ENCODE measurements around the gene MAP2. TPM values are rescaled to one million over a fixed set of nuclear protein-coding genes. Genes with fewer than 3 reads are reported as not detected.

Gene MAP2
- total RNA-seq, 1 experiment from 2014 or later: 40.2 TPM

DNA sequence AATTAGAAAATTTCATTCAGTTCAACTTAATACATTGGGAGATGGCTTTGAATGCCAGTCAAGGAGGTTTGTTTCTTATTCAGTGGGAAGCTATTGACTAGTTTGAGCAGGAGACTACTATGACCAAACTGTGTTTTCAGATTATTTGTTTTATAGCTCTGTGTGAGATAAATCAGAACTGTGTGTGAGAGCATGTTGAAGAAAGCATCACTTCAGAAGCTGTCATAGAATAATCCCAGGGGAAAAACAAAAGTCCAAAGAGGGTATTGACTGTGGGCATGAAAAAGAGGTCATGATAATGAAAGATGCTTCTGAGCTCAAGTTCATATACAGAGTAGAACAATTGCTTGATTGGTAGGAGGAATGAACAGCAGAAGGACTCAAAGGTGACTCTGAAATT is 160.6 kb downstream of the MAP2 start:
- TF ChIP-seq, protein P1, sequence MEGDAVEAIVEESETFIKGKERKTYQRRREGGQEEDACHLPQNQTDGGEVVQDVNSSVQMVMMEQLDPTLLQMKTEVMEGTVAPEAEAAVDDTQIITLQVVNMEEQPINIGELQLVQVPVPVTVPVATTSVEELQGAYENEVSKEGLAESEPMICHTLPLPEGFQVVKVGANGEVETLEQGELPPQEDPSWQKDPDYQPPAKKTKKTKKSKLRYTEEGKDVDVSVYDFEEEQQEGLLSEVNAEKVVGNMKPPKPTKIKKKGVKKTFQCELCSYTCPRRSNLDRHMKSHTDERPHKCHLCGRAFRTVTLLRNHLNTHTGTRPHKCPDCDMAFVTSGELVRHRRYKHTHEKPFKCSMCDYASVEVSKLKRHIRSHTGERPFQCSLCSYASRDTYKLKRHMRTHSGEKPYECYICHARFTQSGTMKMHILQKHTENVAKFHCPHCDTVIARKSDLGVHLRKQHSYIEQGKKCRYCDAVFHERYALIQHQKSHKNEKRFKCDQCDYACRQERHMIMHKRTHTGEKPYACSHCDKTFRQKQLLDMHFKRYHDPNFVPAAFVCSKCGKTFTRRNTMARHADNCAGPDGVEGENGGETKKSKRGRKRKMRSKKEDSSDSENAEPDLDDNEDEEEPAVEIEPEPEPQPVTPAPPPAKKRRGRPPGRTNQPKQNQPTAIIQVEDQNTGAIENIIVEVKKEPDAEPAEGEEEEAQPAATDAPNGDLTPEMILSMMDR (IDR thresholded peaks at IDR 0.05; ENCODE audit: unreplicated experiment): no peak
- Mint-ChIP-seq H3K27ac (ENCODE audit: low read depth, unreplicated experiment) (no peak overlapping the region), H3K36me3 (ENCODE audit: insufficient read depth, unreplicated experiment) (no peaks in the 10 kb centered on the region), H3K4me1 (ENCODE audit: insufficient read depth, unreplicated experiment) (no peaks in the 10 kb centered on the region), H3K27me3 (ENCODE audit: insufficient read depth, unreplicated experiment) (no peaks in the 10 kb centered on the region), H3K9me3 (ENCODE audit: unreplicated experiment) (no peaks in the 10 kb centered on the region), H3K4me3 (ENCODE audit: unreplicated experiment) (no peak overlapping the region)
- intact Hi-C loops (cut with micrococcal nuclease): no loop called here
- no TSS peak for BruUV-seq (replicated peaks)
- ChIA-PET POLR2A (interaction anchor here (0.9 kb wide), 1 partner anchor 228 kb away, joined by 3 read pairs; no protein-coding TSS in a partner anchor), CTCF (interaction anchor here (0.5 to 1.2 kb wide), 5 partner anchors 46 to 615 kb away, joined by 3 to 5 read pairs (median 3); no protein-coding TSS in a partner anchor)
- DNase-seq (ENCODE audit: unreplicated experiment): no peak

DNA sequence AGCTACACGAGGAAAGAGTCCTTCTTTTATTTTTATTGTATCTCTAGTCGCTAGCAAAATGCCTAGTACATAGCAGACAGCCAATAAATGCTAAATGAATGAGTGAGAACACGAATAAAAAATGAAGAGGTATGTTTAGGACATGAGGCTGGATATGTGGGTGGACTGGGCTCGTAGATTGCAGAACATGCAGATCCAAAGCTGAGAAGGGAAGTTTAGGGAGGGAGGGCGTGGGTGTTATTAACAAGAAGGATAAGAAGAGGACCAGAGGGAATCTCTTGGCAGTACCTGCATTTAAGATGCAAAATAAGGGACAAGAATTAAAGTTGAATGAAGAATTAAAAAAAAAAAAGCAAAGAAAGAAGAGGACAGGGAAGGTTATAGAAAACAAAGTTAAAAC is 161.1 kb downstream of the MAP2 start:
- no peak for DNase-seq (ENCODE audit: unreplicated experiment)
- no peak overlapping the region for H3K27ac Mint-ChIP-seq (ENCODE audit: low read depth, unreplicated experiment)
- TF ChIP-seq, protein P1 (IDR thresholded peaks at IDR 0.05; ENCODE audit: unreplicated experiment): no peak
- no peaks in the 10 kb centered on the region for H3K27me3 Mint-ChIP-seq (ENCODE audit: insufficient read depth, unreplicated experiment)
- ChIA-PET CTCF (interaction anchor here (0.7 to 1.2 kb wide), 2 partner anchors 251 to 378 kb away, joined by 3 read pairs; no protein-coding TSS in a partner anchor), POLR2A (interaction anchor here (0.9 kb wide), 1 partner anchor 228 kb away, joined by 3 read pairs; no protein-coding TSS in a partner anchor)
- H3K4me3 Mint-ChIP-seq (ENCODE audit: unreplicated experiment): no peak overlapping the region
- H3K9me3 Mint-ChIP-seq (ENCODE audit: unreplicated experiment): no peaks in the 10 kb centered on the region
- H3K4me1 Mint-ChIP-seq (ENCODE audit: insufficient read depth, unreplicated experiment): no peaks in the 10 kb centered on the region
- no peaks in the 10 kb centered on the region for H3K36me3 Mint-ChIP-seq (ENCODE audit: insufficient read depth, unreplicated experiment)
- no TSS peak for BruUV-seq (replicated peaks)
- intact Hi-C loops (cut with micrococcal nuclease): no loop called here

DNA sequence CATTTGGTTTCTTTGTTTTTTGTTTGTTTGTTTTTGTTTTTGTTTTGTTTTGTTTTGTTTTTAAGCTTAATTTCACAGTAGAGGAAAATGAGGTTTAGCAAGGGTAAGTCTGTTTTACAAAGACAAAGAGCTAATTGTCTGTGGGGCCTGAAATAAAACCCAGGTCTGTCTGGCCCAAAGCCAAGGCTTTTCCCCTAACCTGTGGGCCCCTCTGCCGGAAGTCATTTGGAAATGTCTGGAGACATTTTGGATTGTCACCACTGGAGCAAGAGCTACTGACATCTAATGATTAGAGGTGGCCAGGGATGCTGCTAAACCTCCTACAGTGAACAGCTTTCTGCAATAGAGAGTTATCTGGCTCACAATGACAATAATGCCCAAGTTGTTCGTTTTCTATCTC is 167.2 kb downstream of the MAP2 start:
- no TSS peak for BruUV-seq (replicated peaks)
- H3K27ac Mint-ChIP-seq (ENCODE audit: low read depth, unreplicated experiment): no peak overlapping the region
- TF ChIP-seq, protein P1 (IDR thresholded peaks at IDR 0.05; ENCODE audit: unreplicated experiment): no peak
- no peaks in the 10 kb centered on the region for H3K4me1 Mint-ChIP-seq (ENCODE audit: insufficient read depth, unreplicated experiment)
- intact Hi-C loops (cut with micrococcal nuclease): no loop called here
- DNase-seq (ENCODE audit: unreplicated experiment): no peak
- no peak overlapping the region for H3K4me3 Mint-ChIP-seq (ENCODE audit: unreplicated experiment)
- H3K9me3 Mint-ChIP-seq (ENCODE audit: unreplicated experiment): no peaks in the 10 kb centered on the region
- H3K27me3 Mint-ChIP-seq (ENCODE audit: insufficient read depth, unreplicated experiment): no peaks in the 10 kb centered on the region
- CTCF ChIA-PET: interaction anchor here (0.6 to 0.7 kb wide), 2 partner anchors 256 to 613 kb away, joined by 3 read pairs; no protein-coding TSS in a partner anchor
- no peaks in the 10 kb centered on the region for H3K36me3 Mint-ChIP-seq (ENCODE audit: insufficient read depth, unreplicated experiment)
- POLR2A ChIA-PET: interaction anchor here (0.7 kb wide), 1 partner anchor 297 kb away, joined by 3 read pairs; no protein-coding TSS in a partner anchor

DNA sequence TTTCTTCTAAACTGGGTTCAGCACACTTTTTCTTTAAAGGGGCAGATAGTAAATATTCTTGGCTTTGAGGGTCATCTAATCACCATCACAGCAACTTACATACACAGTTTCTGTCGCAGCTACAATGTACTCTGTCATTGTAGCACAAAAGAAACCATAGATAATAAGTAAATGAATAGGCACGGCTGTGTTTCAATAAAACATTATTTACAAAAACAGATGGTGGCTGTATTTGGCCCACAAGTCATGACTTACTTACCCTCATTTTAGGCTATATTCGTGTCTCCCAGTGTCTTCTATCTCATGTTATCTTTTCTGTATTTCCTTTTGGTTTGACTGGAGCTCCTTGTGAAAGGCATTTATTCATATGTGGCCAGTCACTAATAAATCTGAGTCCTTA is 168.3 kb downstream of the MAP2 start:
- no peak for DNase-seq (ENCODE audit: unreplicated experiment)
- ChIA-PET POLR2A (interaction anchor here (0.5 kb wide), 1 partner anchor 506 kb away, joined by 3 read pairs; no protein-coding TSS in a partner anchor), CTCF (no interaction called here)
- no peaks in the 10 kb centered on the region for H3K9me3 Mint-ChIP-seq (ENCODE audit: unreplicated experiment)
- TF ChIP-seq, protein P1 (IDR thresholded peaks at IDR 0.05; ENCODE audit: unreplicated experiment): no peak
- intact Hi-C loops (cut with micrococcal nuclease): no loop called here
- no peaks in the 10 kb centered on the region for H3K27me3 Mint-ChIP-seq (ENCODE audit: insufficient read depth, unreplicated experiment)
- no peak overlapping the region for H3K27ac Mint-ChIP-seq (ENCODE audit: low read depth, unreplicated experiment)
- H3K36me3 Mint-ChIP-seq (ENCODE audit: insufficient read depth, unreplicated experiment): no peaks in the 10 kb centered on the region
- H3K4me1 Mint-ChIP-seq (ENCODE audit: insufficient read depth, unreplicated experiment): no peaks in the 10 kb centered on the region
- H3K4me3 Mint-ChIP-seq (ENCODE audit: unreplicated experiment): no peak overlapping the region
- BruUV-seq (replicated peaks): no TSS peak
